Right renal cortex interstitium (tissue), 3 donors: ENCODE data around the gene NDUFB6. TPM values are rescaled to one million over a fixed set of nuclear protein-coding genes. Genes with fewer than 3 reads are reported as not detected.
"Not testable (repeated sequence)": the region's sequence is repeated elsewhere in the genome, so short reads cannot be mapped to it uniquely, and the experiment has no call there.

Experiments
- DNase-seq, 3 donors: peaks; one replicate each; pipeline ENCODE4 v3.0.0-alpha.2; 2013; ENCODE audit warnings: low read depth in 3 of 3, low spot score in 2 of 3
- polyA plus RNA-seq, 3 donors: library from polyadenylated mRNA; unstranded; fragments of 120-200 nt; gene quantifications; one replicate each; pipeline ENCODE4 v1.2.1, GENCODE V29; 2013; ENCODE audit not compliant: insufficient read length in 3 of 3

Gene NDUFB6
- polyA plus RNA-seq, 3 donors: 69.8 to 79.4 (median 75.0) TPM

DNA sequence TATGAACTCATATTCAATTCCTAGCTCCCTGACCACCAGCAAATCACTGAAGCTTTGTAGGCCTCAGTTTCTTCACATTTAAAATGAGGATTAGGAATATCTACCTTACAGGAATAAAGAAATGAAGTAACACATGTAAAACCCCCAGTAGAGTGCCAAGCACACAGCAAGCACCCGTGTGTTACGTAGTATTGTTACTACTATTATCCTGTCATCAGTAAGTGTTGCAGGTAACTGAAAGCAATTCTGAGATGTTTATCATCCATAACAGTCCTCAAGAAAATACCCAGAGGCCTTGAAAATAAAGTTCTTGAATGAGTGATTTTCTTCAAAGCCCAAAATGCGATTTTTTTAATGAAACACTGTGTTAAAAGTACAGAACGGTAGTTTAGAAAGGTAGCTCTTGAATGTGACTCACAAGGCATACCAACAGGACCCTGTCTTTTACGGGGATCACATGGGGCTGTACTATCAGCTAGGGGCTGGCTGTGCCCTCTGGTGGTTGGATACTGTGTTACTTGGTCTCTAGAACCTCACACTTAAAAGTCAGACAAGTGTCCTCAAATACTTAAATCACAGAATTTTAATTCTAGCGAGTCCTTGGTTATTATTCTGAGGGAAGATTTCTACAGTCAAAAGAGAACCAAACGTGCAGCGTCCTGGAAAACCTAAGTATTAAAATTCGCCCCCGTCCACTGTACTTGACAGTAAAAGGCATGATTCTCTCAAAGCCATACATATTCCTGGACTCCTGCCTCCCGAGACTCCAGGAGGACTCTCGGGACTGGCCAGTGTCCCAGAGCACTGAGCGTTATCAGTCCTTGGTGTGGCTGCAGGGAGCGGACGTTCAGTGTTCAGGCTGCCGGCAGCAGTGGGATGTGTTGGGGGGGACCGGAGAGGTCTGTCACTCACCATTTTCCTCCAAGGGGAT lies 725 bp downstream of the NDUFB6 start:
- DNase-seq: peak in 1 of 3 donors; percentile 61

DNA sequence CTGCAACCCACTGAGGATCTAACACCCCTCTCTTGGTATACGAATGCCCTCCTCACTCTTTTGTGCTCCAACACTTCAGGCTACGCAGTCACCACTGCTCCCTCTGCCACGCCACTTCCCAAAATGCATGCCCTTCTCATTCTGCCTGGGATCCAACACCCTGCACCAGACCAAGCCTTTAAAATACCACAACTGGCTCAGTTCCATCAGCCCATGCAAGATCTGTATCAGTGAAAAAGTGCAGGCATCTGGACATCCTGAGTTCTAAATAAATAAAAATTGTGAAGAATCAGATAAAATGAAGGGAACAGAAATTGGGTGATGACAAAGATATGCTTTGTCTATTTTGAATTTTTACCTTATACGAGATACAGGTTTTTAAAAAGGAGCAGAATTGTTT lies 2.7 kb downstream of the NDUFB6 start:
- DNase-seq: no peak

DNA sequence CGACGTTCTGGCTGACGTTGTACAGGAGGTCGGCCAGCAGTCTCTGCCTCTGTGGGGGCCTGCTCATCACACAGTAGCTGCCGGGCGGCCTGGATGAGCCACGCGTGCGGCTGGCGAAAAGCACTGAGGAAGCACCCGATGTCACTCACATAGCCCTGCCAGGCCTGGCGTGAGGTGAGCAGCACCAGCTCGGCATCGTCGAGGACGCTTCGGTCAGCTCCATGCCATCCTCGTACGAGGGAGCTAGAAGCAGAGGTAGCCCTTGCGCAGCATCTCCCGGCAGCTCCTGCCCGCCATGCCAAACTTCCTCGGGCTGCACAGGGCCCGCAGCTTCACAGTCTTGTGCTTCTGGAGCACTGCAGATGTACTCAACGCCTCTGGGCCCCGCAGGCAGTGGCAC lies 6.2 kb downstream of the NDUFB6 start:
- DNase-seq: no peak

DNA sequence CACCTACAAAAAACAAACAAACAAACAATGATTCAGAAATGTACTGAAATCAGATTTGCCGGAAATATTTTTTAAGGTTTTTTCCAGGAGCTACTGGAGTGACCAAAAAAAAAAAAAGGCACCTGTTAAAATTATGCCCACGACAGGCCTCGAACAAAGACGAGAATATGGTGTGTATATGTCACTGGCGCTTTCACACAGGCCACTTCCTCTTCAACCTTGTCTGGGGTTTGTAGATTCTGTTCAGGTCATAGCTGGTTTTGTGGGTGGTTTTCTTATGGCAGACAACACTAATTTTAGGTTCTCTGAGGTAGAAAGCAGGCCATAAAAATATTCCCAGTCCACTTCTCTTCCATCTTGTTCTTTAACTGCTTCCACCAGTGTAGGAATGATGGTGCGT lies 7.0 kb downstream of the NDUFB6 start:
- DNase-seq: no peak

DNA sequence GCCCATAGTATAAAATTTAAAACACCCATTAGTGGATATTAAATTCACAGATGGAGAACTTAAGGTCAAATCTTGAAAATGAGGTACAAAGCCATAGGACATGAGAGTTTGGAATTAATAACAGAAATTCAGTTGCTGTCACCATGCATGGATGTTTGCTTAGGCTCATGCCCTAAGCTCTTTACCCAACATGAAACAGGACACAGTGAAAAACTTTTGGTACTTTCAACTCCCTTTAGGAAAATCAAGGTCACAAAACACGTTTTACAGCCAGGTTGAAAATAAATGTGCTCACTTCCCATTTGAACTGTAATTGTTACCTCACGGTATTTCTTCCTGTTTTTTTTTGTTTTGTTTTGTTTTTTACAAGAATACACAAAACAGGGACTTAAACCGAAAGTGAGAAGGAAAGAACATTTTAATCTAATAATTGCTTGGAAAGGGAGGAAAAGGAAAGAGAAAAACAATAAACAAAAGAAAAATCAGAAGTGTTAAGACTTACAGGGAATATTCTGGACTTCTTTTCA lies 14.5 kb downstream of the NDUFB6 start:
- DNase-seq: no peak

DNA sequence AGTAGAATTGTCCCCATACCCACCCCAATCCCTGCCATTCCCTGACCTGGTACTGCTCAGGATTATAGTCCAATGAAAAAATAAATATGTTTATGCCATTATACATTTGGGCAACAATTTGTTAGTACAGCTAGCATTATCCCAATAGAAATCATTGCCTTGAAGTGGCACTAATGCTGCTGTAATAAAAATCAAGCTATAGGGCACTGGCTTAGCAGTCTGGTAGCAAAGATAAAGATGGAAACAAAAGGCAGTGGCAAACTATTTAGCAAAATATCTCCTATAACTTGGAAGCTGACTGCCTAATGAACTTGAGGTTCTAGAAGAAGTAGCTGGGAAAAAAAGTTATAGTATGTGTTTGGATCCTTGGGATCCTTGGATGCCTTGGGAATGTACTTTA lies 18.4 kb downstream of the NDUFB6 start:
- DNase-seq: no peak

DNA sequence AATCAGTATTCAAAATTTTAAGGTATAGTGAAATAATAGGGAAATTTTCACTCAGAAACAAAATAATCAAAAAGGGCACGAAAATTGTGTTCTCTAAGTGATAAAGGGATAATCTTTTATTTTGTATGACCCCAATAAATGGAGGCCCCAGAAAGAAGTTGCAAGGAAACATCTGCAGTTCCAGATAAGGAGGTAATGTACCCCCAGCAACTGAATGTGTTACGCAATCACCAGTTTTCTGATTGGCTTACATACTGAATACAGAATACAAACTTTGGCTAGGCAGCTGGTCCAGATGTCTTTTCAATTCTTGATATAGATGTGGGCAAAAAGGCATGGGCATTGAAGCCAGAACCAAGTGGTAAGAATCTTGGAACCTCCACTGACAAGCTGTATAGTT lies 18.9 kb downstream of the NDUFB6 start:
- no peak for DNase-seq

DNA sequence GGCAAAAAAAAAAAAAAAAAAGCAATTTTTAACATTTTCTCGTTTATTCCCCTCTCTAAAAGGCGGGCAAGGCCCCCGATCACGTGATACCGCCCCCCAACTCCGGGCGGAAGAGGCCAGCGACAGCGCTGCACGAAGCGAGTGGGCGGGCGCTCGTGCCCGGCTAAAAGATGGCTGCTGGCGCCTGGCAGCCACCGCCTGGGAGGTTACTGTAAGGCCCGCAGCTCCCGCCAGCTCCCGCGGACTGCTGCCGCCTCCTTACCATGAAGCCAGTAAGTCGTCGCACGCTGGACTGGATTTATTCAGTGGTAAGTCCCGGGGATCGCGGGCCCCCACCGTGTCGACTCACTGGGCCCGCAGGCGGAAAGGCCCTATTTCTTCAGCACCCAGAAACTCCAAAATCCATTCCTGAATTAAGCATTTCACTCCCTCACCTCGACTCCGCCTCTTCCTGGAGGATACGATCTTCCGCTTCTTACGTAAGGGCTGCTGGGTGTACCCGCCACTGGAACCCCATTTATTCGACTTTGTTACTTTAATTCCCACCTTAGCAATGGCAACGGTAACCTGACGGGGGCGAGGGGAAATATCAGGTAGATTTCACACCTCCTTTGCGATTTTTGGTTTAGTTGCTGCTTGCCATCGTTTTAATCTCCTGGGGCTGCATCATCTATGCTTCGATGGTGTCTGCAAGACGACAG lies 20.6 kb downstream of the NDUFB6 start, which contains the start of the genes SMIM27 and TOPORS:
Gene SMIM27 (plus strand): TSS at position 156 of the 701 bp plus-strand sequence. CDS start 108 bp downstream, at position 264.
Gene TOPORS (minus strand): TSS at position 415 of the 701 bp plus-strand sequence. CDS start 150 bp downstream, at position 265.
- DNase-seq: peak; percentile 88 to 91 (median 88)

DNA sequence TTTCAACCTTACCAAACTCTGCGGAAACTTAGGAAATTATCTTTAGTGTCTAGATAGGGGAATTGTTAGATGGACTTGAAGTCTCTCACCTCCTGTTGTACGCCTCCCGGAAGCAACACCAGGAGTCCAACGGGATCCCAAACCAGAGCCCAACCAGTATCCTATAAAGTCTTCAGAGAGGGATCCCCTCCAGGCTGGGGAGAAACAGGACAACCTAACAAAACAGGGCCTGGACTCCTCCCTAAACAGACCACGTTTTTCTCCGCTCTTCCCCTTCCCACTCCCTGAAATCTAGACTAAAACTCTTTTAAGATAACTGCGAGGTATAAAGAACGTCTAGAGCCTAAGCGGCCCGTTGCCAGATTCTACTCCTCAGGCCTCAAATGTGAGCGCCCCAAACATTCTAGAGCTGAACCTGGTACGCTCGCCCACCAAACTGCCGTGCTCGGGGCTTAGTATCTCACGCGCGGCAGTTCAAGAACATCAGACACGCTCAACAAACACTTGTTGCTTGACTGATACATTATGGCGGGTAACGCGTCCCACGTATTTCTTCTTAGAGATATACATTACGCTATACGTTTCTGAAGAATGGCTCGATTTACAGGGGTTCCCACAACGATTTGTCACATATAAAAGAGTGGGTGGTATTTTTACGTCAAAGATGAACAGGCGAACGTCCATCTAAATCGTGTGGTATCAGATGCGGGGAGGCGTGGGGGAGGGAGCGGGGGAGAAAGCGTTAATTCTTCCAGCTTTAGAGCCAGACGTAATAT lies 21.5 kb downstream of the NDUFB6 start:
- DNase-seq: peak in 1 of 3 donors; percentile 32

DNA sequence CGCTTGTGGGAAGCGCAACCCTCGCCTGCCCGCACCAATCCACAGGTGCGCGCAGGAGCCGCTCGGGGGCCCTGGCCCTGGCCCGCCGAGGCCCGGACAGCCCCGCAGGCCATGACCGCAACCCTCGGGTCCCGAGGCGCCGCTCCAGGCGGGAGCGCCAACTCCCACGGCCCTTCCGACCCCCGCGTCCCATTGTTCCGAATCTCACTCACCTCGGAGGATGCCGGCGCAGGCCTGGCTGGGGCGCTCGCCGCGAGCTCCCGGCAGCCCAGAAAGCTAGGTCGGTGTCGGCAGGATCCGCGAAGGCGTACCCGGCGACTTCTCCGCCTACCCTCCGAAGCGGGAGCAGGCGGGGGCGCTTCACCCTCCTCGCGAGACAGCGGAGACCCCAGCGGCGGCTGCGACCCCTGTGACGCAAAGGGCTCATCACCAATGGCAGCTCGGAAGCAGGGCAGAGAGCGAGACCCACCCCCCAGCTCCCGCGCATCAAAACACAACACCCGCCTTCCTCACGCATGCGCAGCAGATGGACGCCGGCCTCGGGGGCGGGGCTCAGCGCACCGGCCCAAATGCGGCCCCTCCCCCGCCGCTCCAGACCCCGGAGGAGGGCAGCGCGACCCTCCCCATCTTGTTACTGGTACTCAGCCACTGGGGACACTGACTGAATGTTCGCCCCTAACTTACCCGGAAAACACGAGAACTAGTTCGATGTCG lies 22.2 kb downstream of the NDUFB6 start:
- DNase-seq: peak; percentile 84 to 93 (median 93)

DNA sequence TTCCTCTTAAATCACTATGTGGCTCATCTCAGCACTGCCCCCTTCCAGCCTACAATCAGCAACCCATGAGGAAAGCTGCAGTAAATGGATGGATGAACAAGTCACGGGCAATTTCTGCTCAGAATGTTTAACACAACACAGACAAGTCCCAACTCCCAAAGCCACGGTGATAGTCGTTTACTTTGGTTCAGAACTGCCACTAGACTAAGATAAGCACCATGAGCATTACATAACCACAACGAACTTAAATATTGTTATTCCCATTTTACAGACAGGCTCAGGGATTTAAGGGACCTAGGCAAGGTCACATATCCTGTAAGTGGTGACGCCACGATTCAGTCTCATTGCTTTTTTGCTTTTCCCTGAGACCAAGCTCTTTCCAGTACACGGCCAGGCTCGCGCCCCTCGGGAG lies 22.8 kb downstream of the NDUFB6 start:
- peak; percentile 33 to 43 (median 37) for DNase-seq

DNA sequence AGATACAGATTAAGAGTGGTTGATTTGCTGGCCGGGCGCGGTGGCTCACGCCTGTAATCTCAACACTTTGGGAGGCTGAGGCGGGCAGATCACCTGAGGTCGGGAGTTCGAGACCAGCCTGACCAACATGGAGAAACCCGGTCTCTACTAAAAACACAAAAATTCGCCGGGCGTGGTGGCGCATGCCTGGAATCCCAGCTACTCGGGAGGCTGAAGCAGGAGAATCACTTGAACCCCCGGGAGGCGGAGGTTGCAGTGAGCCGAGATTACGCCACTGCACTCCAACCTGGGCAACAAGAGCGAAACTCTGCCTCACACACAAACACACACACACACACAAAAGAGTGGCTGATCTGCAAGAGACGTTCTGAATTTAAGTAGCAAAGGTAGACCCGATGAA lies 24.7 kb downstream of the NDUFB6 start:
- not testable (repeated sequence) for DNase-seq

DNA sequence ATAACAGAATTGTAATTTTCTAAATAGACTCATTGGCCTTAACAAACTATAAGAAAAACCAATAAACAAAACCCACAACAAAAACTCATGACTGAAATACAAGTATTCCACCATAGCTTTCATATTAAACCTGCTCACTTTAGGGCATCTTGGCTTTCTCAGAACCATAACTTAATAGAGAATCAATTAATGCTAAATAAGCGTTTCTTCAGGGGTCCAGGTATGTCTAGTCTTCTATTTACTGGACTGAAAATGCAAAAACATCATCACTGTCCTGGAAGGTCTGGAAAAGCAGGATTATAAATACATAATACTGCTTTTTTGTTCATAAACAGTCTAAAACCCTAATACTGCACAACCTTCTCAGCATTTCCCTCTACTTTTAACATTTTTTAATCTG lies 27.1 kb downstream of the NDUFB6 start:
- DNase-seq: no peak

DNA sequence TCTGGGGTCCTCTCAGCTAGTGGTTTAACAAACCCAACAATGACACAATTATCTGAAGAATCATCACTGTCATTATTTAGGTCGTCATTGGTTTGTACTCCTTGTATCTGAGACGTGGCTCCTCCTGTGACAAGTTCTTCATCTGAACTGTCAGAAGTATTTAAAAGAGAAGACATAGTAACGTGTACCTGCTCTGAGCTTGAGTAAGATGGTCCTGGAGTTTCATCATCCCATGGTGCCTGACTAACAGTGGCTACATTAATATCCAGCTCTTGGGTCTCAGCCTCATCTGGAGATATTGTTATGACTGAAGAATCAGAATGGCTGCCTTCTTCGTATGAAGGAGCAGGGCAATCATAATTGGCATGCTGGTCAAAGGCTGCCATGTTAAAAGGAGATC lies 29.9 kb downstream of the NDUFB6 start:
- no peak for DNase-seq

DNA sequence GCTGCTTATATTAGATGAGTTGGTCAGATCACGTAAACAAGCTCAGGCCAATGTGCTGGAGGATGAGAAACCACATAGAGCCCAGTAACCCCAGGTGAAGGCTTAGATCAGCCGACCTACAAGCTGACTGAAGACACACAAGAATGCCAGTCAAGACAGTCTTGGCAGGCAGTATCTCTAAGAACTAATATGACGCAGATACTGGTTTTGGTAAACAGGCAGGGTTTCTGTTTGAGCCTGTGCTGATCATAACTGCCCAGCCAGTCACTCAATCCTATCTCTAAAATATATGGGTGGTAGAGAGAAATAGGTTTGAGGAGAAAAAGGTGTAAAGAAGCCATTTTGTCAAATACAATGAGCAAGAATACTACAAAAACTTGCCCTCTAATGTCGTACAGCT lies 39.1 kb downstream of the NDUFB6 start:
- DNase-seq: no peak

DNA sequence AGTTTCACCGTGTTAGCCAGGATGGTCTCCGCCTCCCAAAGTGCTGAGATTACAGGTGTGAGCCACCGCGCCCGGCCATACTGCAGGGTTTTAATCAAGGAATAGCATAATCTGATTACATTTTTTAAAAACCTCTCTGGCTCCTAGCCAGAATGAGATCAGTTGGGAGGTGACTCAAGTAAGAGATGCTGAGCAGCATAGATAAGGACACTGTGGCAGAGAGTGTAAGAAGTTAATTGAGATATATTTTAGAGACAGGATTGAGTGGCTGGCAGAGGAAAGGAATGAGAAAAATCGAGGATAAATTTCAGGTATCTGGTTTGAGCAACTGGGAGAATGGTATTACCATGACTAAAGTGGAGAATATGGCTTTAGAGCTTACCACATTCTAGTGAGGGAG lies 39.6 kb downstream of the NDUFB6 start:
- no peak for DNase-seq

DNA sequence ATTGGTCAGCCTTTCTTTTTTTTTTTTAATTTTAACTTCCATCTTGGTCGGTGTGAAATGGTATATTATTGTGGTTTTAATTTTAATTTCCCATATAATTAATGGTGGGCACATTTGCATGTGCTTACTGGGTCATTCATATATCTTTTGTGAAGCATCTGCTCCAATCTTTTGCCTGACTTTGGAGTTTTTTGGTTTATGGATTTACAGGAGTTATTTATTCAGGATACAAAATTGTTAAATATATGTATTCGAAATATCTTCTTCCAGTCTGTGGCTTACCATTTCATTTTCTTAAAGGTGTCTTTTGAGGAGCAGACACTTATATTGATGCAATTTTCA lies 46.3 kb downstream of the NDUFB6 start:
- DNase-seq: no peak

DNA sequence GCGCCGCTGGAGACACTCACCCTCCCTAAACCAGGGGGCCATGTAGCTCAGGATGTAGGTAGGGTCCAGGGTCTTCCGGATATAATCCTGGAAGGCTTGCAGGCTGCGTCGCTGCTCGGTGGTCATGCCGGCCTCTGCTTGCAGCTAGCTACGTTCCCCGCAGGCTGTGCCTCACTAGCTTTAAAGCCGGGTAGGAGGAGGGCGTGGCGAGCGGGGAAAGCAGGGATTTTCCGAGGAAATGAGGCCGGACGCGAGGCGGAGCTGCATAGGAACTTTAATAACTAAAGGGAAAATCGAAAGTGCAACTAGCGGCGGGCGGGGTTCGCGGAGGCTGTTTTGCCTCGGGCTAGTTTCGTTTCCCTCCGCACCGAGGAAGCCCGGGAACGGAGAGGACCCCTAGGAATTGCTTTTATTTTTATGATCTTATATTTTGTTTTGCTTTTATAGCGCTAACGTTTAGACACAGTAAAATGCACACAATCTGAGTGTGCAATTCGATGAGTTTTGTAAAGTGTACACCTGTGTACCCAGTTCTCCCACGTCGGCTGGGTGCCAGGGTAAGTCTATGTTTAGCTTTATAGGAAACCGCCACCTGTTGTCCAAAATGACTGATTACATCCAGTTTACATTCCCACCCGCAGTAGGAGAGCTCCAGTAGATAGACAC lies 46.8 kb downstream of the NDUFB6 start, which contains the start of gene RIGI:
Gene RIGI (minus strand): TSS at position 156 of the 666 bp plus-strand sequence. CDS start 30 bp downstream, at position 126.
- peak; percentile 74 to 93 (median 86) for DNase-seq

DNA sequence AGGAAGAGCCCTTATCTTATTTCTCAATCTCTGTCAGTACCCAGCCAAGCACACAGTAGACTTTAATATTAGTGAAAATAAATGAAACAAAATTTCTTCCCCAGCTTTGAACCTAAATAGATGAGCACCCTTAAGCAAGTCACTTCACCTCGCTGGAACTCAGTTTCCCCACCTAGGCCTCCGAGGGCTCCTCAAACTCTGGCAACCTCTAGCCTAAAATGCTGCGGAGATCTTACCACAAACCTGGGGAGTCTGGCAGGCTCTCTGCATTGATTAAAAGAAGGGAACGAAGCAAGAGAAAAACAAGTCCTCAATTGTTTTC lies 47.3 kb downstream of the NDUFB6 start:
- DNase-seq: peak; percentile 12 to 29 (median 23)
